GM21390 (cell line): Measurements from ENCODE around the gene NARS2.

Source experiments
- ATAC-seq: cut with Tn5 transposase; IDR thresholded peaks from one replicate; pipeline ENCODE4 v1.9.1; 2021; ENCODE audit not compliant: unreplicated experiment

The NARS2 gene

DNA sequence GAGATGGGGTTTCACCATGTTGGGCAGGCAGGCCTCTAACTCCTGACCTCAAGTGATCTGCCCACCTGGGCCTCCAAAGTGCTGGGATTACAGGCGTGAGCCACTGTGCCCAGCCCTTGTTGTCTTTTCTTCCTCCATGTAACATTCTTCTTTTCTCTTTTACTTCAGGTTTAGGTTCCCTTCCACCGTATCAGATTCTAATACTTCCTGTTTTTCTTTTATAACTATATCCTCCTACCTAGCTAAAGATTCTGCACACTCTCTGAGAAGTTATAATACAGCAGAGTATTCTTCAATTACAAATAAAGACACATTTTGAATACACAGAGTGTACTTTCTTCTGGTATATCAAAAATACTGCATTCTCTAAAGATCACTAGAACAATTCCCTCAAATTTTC, 123.8 kb downstream of the NARS2 start:
- no peak for ATAC-seq

DNA sequence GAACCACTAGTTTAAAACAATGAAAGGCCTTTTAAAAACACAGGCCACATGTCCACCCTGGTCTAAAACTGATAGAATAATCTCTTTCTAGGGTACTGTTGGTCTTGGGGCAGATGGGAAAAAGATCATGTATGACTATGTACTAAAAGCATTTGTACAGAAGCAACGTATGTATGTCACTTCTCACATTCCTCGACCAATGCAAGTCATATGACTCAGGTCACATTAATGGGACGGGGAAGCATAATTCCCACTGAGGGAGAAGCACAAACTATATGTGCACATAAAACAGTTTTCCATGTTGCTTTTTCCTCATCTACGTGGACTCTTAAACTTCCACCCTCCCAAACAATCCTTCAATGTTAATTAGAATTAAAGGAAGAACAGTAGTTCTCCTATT, 124.8 kb downstream of the NARS2 start:
- no peak for ATAC-seq

DNA sequence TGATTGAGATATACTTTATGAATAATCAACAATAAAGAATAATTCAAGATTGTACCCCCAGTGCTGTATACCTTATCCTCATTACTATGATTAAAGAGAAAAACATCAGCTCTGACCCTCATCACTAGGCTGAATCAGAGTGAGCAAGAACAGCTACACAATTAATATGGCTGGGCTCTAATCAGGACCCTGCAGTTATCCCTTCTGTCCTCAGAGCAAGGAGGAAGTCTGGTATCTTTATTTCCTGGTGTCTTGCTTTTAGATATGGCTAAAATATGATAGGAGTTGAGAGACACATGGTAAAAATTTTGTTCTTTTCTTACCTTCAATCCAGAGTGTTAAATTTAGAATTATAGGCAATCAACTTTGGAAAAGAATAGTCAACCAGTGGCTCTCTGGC, 128.5 kb downstream of the NARS2 start:
- no peak for ATAC-seq

DNA sequence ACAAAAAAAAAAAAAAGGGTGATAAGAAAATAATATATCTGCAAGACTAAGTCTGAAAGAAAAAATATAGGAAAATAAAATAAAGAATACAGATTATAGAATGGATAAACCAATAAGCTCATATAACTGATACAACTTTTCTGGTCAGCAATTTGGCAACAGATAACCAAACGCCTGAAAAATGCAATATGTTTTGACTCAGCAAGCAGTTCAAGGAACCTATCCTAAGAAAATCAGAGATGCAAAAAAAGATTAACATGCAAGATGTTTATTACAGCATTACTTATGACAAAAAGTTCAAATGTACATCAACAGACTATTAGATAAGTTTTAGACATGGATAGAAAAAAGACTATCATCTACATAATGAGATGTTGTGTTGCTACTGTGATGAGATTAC, 129.9 kb downstream of the NARS2 start:
- no peak for ATAC-seq

DNA sequence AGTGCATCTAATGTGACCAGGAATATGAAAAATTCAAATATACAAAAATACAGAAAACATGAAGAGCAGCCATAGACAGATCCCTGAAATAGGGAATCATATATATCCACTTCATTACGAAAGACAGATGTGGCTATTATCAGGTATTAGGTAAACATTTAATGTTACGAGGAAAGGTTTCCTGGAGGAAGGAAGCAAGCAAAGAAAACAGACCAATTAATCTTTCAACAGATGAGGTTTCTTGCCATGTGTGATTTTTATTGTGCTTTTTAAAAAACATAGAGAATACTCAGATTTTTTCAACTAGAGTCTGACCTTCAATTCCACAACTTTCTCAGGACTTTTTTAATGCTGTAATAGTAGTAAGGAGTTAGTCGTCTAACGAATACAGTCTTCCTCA, 132.7 kb downstream of the NARS2 start:
- no peak for ATAC-seq

DNA sequence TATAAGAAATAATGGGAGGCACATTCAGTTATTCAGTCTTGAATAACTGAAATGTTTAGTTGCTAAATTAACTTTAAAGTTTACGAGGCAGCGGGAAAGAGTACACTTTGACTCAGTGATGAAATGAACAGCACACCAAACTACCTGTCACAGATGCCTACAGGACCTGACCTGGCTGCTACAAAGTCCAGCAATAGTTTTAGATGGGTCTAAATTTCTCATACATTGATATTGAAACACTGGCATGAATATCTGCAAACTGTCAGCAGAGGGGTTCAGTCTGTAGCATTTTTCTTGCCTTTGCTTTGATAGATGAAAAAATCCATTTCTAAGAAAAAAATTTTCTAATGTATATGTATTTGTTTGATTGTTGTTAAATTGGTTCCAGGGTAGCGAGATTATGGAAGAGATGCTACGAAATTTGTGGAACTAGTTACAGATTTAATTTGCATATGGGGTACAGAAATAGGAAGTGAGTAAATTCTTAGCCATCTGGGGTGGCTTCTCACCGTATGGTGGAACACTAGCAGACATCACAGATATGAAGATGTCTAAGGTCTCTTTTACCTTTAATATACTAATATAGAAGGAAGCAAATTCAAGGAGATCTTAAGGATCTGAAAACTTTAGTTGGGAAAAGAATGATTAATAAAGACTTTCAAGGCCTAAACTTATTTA, 136.2 kb downstream of the NARS2 start:
- peak; percentile 87 for ATAC-seq

DNA sequence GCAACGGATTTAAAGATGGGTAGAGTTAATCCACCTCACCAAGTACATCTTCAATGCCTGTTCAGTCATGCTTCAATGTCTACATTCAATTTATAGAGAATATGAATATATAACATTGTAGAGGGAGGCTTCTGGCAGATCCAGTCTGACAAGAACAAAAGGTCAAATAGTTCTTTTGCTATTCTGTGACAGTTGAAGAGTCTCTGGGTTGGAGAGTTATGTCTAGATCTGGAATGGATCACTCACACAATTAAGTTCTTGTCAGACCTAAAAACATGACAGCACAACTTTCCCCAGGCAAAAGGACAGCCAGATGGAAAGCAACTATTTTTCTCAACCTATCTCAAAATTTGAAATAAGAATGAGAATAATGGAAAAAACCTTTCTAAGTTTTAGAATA, 141.7 kb downstream of the NARS2 start:
- no peak for ATAC-seq

DNA sequence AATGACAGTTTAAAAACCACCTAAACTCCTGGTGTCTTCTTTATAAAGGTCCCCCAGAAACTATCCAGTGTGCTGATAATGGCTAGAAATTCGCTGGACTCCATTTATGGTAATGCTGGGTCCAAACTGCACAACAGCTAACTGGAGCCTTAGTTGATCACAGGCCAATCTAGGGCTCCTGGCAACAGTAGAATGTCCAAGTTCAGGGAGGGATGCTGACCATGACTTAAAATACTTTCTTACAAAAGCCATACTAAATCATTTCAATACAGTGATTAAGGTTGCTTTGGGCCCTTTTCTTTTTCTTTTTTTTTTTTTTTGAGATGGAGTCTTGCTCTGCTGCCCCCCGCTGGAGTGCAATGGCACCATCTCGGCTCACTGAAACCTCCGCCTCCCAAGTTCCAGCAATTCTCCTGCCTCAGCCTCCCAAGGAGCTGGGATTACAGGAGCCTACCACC, 142.6 kb downstream of the NARS2 start:
- no peak for ATAC-seq

DNA sequence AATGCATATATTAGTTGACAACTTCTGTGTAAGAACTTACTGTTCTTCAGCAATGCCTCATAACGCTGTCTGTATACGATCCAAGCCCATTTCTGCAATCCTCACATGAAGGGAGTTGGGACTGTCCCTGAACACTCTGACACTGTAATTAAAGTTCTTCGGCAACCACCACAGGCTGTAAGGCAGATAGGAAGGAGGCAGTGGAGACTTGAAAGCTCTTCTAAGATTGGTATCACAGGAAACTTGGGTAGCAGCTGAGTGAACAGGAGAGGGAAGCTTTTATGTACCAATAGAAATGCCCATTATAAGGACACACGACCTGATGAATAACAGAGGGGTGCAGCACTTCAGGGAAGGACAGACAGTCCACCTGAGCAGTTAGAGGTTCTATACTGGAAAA, 145.0 kb downstream of the NARS2 start:
- no peak for ATAC-seq

DNA sequence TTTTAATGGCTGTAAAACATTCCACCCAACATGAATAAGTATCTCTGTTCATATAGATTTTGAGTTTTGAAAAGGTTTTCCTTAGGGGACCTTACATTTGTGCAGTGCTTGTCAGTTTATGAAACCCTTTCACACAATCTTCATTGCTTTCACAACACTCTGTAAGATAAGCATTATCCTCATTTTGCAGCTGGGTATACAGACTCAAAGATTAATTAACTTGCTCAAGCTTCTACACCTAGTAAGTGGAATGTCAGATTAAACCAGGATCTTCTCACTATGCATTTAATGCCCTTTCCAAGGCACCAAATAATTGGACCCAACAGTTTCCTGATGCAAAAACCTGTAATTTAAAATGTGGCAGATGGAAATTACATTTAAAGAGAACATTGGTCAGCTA, 145.5 kb downstream of the NARS2 start:
- ATAC-seq = no peak

DNA sequence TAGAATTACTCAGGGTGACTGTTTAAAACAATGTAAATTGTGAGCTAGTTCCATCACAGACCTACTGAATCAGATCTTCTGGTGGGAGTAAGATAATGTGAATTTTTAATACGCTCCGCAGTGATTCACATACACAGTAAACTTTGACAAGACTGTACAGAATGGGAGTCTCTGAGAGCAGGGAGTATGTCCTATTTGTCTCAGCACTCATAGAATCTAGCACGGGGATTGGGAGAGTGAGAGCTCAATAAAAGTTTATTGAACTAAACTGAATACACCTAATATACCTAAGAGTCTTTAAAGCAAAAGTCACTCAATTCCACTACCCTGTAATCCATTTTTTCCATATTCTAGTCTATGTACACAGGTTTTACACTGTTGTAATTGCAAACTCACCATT, 145.9 kb downstream of the NARS2 start:
- ATAC-seq = no peak

DNA sequence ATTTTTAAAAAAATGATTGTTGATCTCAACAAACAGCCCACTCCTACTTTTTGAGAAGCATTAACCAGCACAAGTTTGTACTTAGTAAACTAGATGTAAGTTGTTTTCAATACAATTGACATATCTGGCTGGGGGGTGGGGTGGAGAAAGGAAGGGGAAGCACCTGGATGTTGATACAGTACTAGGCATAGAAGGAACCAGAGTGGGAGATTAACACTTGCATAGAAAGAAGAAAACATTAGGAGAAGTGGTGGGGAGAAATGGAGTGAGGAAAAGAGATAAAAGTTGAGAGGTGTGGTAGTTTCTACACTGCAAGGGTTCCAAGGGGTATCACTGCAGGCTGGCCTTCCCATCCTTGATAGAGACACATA, 146.4 kb downstream of the NARS2 start:
- no peak for ATAC-seq

DNA sequence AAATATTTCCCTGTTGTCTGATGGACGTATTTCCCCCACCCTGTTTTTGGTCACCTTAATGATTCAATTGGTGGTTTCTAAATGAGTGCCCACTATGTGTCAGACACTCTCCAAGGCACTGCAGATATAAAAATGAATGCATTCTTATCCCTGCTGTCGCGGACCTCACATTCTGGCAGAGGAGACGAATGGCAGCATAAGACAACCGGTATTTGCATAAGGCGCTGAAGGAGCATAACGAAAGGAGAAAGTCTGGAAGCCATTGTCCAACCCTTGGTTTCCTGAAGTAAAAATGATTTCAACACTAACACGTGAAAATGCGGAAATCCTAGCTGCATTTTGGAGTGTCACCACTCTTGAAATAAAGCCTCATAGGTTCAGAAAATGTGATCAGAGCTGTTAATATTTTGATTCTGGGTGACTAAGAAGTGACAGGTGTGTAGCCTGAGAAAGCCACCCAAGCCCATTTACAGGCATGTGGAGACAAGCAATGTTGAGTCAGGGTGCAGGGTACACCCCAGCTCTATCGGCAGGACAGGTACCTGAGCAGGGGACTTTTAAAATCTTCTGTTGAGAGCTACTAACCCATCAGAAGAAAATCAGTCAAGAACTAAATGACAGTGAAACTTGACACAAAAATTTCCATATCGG, 146.9 kb downstream of the NARS2 start:
- ATAC-seq = no peak

DNA sequence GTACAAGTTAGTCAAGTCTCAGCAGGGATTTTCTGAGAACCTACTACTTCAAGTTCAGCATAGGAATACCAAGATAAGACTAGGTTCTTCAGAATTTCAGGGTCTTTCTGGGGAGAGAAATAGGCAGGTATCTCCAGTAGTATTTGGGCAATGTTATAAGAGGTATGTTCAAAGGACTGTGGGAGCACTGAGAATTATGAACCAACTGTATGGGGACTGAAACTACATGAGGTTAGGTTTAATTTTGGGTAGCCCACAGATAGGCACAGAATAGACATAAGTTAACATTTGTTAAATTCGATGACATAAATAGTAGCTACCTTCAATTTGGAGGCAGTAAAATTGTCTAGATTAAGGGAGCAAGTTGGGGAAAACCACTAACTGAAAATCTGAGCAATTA, 147.8 kb downstream of the NARS2 start:
- ATAC-seq = no peak

DNA sequence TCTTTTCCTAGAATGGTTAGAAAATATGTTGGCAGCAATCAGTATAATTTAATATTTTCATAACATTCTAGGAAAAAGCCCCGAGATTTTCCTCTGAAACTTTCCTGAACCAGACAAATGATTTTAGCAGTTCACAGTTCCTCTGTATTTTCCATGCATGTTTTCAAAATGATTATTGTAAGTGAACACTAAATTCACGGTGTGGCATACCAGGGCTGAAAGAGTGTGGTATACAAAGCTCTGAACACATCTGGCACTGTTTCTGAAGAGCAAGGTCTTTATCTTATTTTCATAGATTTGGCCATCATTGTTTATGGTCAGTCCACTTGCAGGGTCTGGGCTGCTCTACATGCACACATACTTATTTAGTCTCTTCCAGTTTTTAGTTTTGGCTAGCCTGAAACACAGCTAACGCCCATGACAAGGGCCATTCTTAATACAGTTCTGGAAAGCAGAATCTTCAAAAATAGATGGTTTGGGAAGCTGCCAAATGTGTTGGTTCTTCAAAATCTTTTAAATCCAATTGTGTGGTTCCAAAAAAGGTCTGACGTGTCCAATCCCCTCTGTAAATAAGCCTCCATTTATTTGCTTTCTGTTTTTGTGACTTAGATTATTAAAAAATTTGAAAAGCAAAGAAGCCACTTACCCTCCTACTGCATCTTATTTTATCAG, 149.1 kb downstream of the NARS2 start:
- ATAC-seq = no peak

DNA sequence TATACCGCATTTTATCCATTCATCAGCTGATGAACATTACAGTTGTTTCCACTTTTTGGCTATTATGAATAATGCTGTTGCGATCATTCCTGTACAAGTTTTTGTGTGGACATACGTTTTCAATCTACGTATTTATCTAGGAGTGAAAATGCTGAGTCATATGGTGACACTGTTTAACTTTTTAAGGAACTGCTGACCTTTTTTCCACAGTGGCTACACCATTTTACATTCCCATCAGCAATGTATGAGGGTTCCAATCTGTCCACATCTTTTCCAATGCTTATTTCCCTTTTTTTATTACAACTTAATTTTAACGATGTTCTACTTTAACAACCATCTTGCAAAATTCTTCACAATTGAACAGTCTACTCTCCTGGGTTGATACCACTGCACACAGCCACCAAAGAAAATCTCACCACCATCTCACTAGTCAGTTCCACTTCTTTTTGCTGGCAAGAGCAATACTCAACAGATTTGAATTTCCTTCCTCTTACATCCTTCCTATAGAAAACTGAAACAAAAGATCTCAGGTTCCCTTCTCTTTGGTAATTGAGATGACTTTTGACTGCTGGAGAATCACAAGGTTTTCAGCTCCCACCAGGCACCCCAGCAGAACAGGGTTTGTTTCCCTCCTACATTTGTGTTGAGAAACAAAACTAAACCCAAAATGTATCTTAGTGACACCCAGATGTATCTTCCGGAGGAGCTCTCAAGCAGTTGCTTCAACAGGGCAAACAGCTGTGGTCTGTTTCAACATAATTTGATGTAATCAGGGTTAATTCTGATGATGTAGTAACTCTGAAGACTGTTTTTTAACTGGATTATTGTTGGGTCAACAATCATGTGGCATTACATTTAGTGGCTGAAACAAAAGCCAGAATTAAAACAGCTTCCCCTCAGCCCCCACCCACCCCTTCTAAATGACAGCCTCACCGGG, 150.1 kb downstream of the NARS2 start:
- ATAC-seq = peak; percentile 42

DNA sequence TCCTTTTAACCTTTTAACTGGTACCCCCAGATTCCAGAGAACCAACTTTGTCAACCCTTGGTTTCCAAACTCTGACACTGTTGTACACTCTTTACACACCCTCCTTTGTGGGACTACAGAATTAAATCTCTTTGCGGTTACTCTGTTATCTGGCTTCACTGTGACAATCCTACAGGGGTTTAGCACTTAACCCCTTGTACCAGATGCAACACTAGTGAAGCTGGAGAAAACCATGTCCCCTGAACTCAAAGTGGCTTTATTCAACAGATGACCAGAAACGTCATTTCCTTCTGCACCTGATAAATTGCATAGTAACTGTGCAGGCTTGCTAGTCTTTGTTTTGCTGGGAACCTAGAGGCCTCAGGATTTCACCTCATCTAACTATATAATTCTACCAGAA, 151.4 kb downstream of the NARS2 start:
- ATAC-seq = no peak

DNA sequence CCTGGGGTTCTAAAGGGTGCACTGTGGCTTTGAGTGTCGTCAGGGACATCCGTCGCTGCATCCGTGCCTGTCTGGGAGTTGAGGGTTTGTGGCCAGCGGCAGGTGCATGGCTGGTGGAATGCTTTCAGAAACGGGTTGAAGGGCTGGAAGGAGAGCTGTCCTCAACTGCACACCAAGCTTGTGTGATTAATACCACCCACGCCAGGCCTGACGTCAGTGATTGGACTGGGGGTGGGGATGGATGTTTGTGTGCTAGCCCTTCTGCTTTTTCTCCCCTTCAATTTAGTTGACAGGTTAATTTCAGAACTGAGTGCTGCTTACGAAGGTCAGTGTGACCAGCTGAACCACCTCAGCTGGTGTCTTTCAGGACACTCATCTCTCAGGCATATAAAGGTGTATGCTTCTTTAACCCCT, 153.9 kb downstream of the NARS2 start:
- ATAC-seq = no peak

DNA sequence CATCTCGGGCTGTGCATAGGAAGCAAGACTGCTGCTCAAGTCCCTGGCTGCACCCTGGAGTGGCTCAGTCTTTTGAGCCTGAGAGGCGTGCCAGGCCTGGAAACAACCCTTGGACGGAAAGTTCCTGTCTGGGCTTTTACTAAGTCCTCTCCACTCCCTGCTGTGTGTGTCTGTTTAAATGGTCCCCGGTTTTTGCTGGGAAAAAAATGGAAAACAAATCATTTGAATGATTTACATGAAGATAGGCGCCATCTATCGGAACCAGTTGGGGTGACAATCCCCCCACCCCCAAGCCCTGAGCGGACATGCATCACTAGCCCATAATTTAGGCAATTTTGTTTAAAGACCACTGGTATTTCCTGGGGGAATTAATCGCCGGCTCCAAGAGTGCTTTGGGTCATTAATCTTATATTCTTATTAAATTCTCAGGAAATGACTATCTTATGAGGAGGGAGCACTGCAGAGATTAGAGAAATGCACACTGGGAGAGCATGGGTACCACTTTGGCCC, 154.4 kb downstream of the NARS2 start:
- no peak for ATAC-seq

DNA sequence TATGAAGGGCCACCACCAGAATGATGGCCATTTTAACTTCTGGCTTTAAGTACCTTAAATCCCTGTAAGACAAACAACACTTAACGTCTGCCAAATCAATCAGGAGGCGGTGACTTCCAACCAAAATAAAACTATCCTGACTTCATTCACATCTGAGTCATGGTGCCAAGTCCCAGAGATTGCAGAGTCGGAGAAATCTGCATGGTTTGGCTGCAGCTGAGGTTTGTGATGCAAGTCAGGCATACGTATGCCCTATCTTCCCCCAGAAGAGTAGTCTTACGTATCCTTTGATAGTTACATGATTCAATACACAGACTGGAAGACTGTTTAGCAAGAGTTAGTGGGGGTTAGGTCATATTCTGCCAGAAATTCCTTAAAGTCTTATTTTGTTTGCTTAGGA, 155.3 kb downstream of the NARS2 start:
- ATAC-seq = no peak

DNA sequence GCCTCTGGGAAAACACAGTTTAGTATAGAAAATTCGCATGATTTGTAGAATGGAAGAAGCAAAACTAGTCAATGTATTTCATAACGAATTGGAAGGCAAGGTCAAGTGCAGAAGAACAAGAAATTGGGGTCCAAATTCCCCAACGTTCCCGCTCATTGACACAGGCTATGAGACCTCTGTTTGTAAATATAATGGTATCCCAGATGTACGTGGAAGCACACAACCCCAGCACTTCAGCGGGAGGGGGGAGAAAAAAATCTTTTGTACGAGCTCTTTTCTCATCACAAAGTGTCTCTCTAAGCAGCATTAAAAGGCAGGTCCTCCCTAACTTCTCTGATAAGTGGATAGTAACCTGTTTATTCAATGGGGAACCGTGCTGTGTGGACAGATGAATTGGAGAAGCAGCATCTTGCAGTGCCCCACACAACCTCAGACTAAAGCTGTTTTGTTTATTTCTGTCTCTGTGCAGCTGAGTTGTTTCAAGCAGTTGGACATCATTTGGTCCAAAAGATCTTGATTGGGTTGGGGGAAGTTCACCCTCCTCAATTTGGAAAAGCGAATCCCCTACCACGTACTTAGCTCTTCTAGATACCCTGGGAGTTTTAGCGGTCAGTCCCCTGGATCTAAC, 156.0 kb downstream of the NARS2 start:
- no peak for ATAC-seq
